OCI-M2 (cell line): ENCODE measurements around the gene TSACC.
"Not testable (repeated sequence)": the region's sequence is repeated elsewhere in the genome, so short reads cannot be mapped to it uniquely, and the experiment has no call there.

Experiments
- DNase-seq: peaks from one replicate; lab custom pipeline; 2025; ENCODE audit not compliant: unreplicated experiment; lab: John Stamatoyannopoulos, UW

TSACC gene

GRCh38 chr1:156346035-156346434 lies 7.7 kb downstream of the TSACC start:
- not testable (repeated sequence) for DNase-seq

GRCh38 chr1:156346636-156347035 lies 8.3 kb downstream of the TSACC start:
- DNase-seq: no peak

- no peak for DNase-seq
These were observed 9.0 kb downstream of the TSACC start for GRCh38 chr1:156347331-156347730.

- DNase-seq: not testable (repeated sequence)
These were observed 14.2 kb downstream of the TSACC start for GRCh38 chr1:156352481-156352880.

- DNase-seq: no peak
These were observed 18.0 kb downstream of the TSACC start for GRCh38 chr1:156356262-156356874.

- DNase-seq: no peak
These were observed 18.7 kb downstream of the TSACC start for GRCh38 chr1:156356875-156357534.

- no peak for DNase-seq
These were observed 19.7 kb downstream of the TSACC start for GRCh38 chr1:156357977-156358376.

- DNase-seq: no peak
These were observed 20.3 kb downstream of the TSACC start for GRCh38 chr1:156358641-156359040.

GRCh38 chr1:156359249-156359648 lies 20.9 kb downstream of the TSACC start:
- DNase-seq: no peak

- DNase-seq: no peak
These were observed 21.6 kb downstream of the TSACC start for GRCh38 chr1:156359973-156360372.

GRCh38 chr1:156360534-156360933 lies 22.2 kb downstream of the TSACC start:
- DNase-seq: no peak

- no peak for DNase-seq
These were observed 27.4 kb downstream of the TSACC start for GRCh38 chr1:156365754-156366153.

GRCh38 chr1:156366378-156367166 lies 28.2 kb downstream of the TSACC start:
- DNase-seq: no peak

- no peak for DNase-seq
These were observed 29.2 kb downstream of the TSACC start for GRCh38 chr1:156367383-156368156.

GRCh38 chr1:156368157-156368658 lies 29.9 kb downstream of the TSACC start:
- DNase-seq: no peak

- no peak for DNase-seq
These were observed 30.8 kb downstream of the TSACC start, which contains the start of gene RHBG for GRCh38 chr1:156368889-156369684. Gene RHBG (plus strand): TSS chr1:156369211. CDS start chr1:156369250, 39 bp downstream.

- not testable (repeated sequence) for DNase-seq
These were observed 31.5 kb downstream of the TSACC start for GRCh38 chr1:156369685-156370286.

- DNase-seq: no peak
These were observed 33.4 kb downstream of the TSACC start for GRCh38 chr1:156371553-156372264.

- no peak for DNase-seq
These were observed 33.9 kb downstream of the TSACC start for GRCh38 chr1:156372265-156372586.
